ENCODE data around the gene LUC7L3. TPM values are rescaled to one million over a fixed set of nuclear protein-coding genes. Genes with fewer than 3 reads are reported as not detected.

The LUC7L3 gene
- total RNA-seq, 2 donors from 2014 or later: 90.0 to 110 TPM

- ATAC-seq (peak; percentile 73), DNase-seq (peak; percentile 77 to 90)
- intact Hi-C loops (cut with DNase I, micrococcal nuclease): no loop called here
These were observed 34.6 kb upstream of the LUC7L3 start for GRCh38 chr17:50684612-50685333.

- intact Hi-C loops (cut with DNase I, micrococcal nuclease): no loop called here
- ATAC-seq: no peak
- DNase-seq: no peak
These were observed 34.1 kb upstream of the LUC7L3 start for GRCh38 chr17:50685334-50685665.

GRCh38 chr17:50685691-50686493 lies 33.5 kb upstream of the LUC7L3 start:
- peak; percentile 1 for ATAC-seq
- no peak for DNase-seq
- intact Hi-C loops (cut with DNase I, micrococcal nuclease): no loop called here

GRCh38 chr17:50686494-50687199 lies 32.8 kb upstream of the LUC7L3 start:
- ATAC-seq (peak; percentile 76), DNase-seq (peak; percentile 75 to 92)
- intact Hi-C loops (cut with DNase I, micrococcal nuclease): no loop called here

- ATAC-seq: no peak
- no peak for DNase-seq
- intact Hi-C loops (cut with DNase I, micrococcal nuclease): no loop called here
These were observed 32.0 kb upstream of the LUC7L3 start for GRCh38 chr17:50687200-50688066.

- intact Hi-C loops (cut with DNase I, micrococcal nuclease): no loop called here
- DNase-seq (no peak), ATAC-seq (no peak)
These were observed 31.2 kb upstream of the LUC7L3 start for GRCh38 chr17:50688245-50688644.

- no peak for DNase-seq
- intact Hi-C loops (cut with DNase I, micrococcal nuclease): no loop called here
These were observed 30.2 kb upstream of the LUC7L3 start for GRCh38 chr17:50689251-50689650.

GRCh38 chr17:50689956-50690886 lies 29.2 kb upstream of the LUC7L3 start:
- DNase-seq: no peak
- intact Hi-C loops (cut with DNase I, micrococcal nuclease): loop anchor here (5.0 to 10.0 kb wide), 2 partner anchors 58 to 135 kb away; partner anchors contain the start of gene ABCC3 (in 1 of the 2)
- ATAC-seq: no peak

More at GRCh38 chr17:50689251-50689650, 30.2 kb upstream of the LUC7L3 start:
- no peak for ATAC-seq

- DNase-seq (no peak), ATAC-seq (peak; percentile 18)
- intact Hi-C loops (cut with DNase I, micrococcal nuclease): loop anchor here (5.0 to 10.0 kb wide), 2 partner anchors 59 to 136 kb away; partner anchors contain the start of gene ABCC3 (in 1 of the 2)
These were observed 28.4 kb upstream of the LUC7L3 start for GRCh38 chr17:50690887-50691549.

GRCh38 chr17:50691550-50692447 lies 27.6 kb upstream of the LUC7L3 start:
- DNase-seq: peak in 1 of 2 donors; percentile 70
- ATAC-seq: peak; percentile 46
- intact Hi-C loops (cut with DNase I, micrococcal nuclease): loop anchor here (5.0 to 10.0 kb wide), 2 partner anchors 59 to 137 kb away; partner anchors contain the start of gene ABCC3 (in 1 of the 2)

GRCh38 chr17:50692448-50693035 lies 26.9 kb upstream of the LUC7L3 start:
- intact Hi-C loops (cut with DNase I, micrococcal nuclease): loop anchor here (5.0 to 10.0 kb wide), 2 partner anchors 60 to 138 kb away; partner anchors contain the start of gene ABCC3 (in 1 of the 2)
- DNase-seq (no peak), ATAC-seq (peak; percentile 6)

GRCh38 chr17:50693036-50693682 lies 26.2 kb upstream of the LUC7L3 start:
- intact Hi-C loops (cut with DNase I, micrococcal nuclease): loop anchor here (5.0 to 10.0 kb wide), 2 partner anchors 61 to 138 kb away; partner anchors contain the start of gene ABCC3 (in 1 of the 2)
- DNase-seq (no peak), ATAC-seq (peak; percentile 57)

- ATAC-seq (no peak), DNase-seq (no peak)
- intact Hi-C loops (cut with DNase I, micrococcal nuclease): loop anchor here (5.0 to 10.0 kb wide), 2 partner anchors 142 to 144 kb away; no protein-coding TSS in a partner anchor
These were observed 23.0 kb upstream of the LUC7L3 start for GRCh38 chr17:50696365-50696879.

GRCh38 chr17:50697062-50697461 lies 22.3 kb upstream of the LUC7L3 start:
- DNase-seq: peak in 1 of 2 donors; percentile 10
- intact Hi-C loops (cut with DNase I, micrococcal nuclease): loop anchor here (5.0 to 10.0 kb wide), 2 partner anchors 142 to 145 kb away; no protein-coding TSS in a partner anchor
- ATAC-seq: peak; percentile 17

Measured in left colon (tissue), 2 donors.